Aorta (tissue), 5 donors: Measurements from ENCODE around the gene ABHD13. TPM values are rescaled to one million over a fixed set of nuclear protein-coding genes. Genes with fewer than 3 reads are reported as not detected.
"Not testable (repeated sequence)": the region's sequence is repeated elsewhere in the genome, so short reads cannot be mapped to it uniquely, and the experiment has no call there.

Experiments
- ATAC-seq: fragments of 200-7000 bp; cut with Tn5 transposase; one replicate; pipeline ENCODE4 v1.9.1; 2022; ENCODE audit warnings: moderate library complexity; ENCODE audit not compliant: low FRiP score
- DNase-seq, 2 donors: peaks; one replicate each; pipeline ENCODE4 v3.0.0-alpha.2; 2020
- H3K27ac ChIP-seq, 2 donors: one replicate each; pipeline ENCODE4 v1.5.1; 2013; ENCODE audit warnings: low read length in 2 of 2, mild to moderate bottlenecking in 2 of 2, moderate library complexity in 2 of 2, control low read depth in 1 of 2, inconsistent platforms in 1 of 2, low read depth in 1 of 2
- H3K27me3 ChIP-seq, 2 donors: one replicate each; pipeline ENCODE4 v1.6.1; 2013; ENCODE audit warnings: control low read depth in 1 of 2, low read length in 1 of 2, mild to moderate bottlenecking in 1 of 2, moderate library complexity in 1 of 2; ENCODE audit not compliant: insufficient read depth in 2 of 2, control insufficient read depth in 1 of 2
- H3K36me3 ChIP-seq, 2 donors: one replicate each; pipeline ENCODE4 v1.6.1; 2013; ENCODE audit warnings: control low read depth in 1 of 2, low read length in 1 of 2, mild to moderate bottlenecking in 1 of 2; ENCODE audit not compliant: insufficient read depth in 2 of 2, control insufficient read depth in 1 of 2
- H3K4me1 ChIP-seq, 2 donors: one replicate each; pipeline ENCODE4 v1.6.1; 2013; ENCODE audit warnings: low read length in 2 of 2, control low read depth in 1 of 2, mild to moderate bottlenecking in 1 of 2, moderate library complexity in 1 of 2; ENCODE audit not compliant: insufficient read depth in 2 of 2, control insufficient read depth in 1 of 2
- H3K4me3 ChIP-seq, 2 donors: one replicate each; pipeline ENCODE4 v1.5.1; 2013; ENCODE audit warnings: low read length in 2 of 2, control low read depth in 1 of 2, mild to moderate bottlenecking in 1 of 2
- H3K9me3 ChIP-seq: one replicate; pipeline ENCODE4 v1.6.1; 2013; ENCODE audit warnings: mild to moderate bottlenecking, low read length; ENCODE audit not compliant: control insufficient read depth
- WGBS, 2 donors: extraction: QIAGEN DNeasy Blood & Tissue Kit; methylation state at CpG; one replicate each; pipeline ENCODE4 v1.1.7; 2013; 5-methylcytosine and 5-hydroxymethylcytosine counted together
- intact Hi-C, 2 donors: fragments of 100-400 bp; cut with DNase I; formaldehyde crosslinking; loops; one replicate each; pipeline versions ENCODE4 v1.14.2 to v1.15.0; 2022
- polyA plus RNA-seq, 2 donors: library from polyadenylated mRNA; stranded (reverse); fragments of 200-250 nt; gene quantifications; one replicate each; pipeline ENCODE4 v1.2.3, GENCODE V29; 2013
- total RNA-seq, 2 donors: library from RNA; stranded (reverse); fragmentation: NEBNext Ultra II Directional; extraction: Animal tissue kit (Norgen Biotek cat#: 25700); gene quantifications; one replicate each; pipeline ENCODE4 v1.2.1, GENCODE V29; 2021
- donor health status: healthy with polysubstance abuse.
- donor health status: Bipolar disorder and iron deficiency.
- donor health status: DM: no; HTN: no; CAD: no.
- donor health status: DM: no; HTN: no; CAD: no.
- donor health status: DM: yes; HTN: yes; CAD: no.

Gene ABHD13
- total and polyA plus RNA-seq, 4 donors = 4.0 to 11.5 (median 8.8) TPM

DNA sequence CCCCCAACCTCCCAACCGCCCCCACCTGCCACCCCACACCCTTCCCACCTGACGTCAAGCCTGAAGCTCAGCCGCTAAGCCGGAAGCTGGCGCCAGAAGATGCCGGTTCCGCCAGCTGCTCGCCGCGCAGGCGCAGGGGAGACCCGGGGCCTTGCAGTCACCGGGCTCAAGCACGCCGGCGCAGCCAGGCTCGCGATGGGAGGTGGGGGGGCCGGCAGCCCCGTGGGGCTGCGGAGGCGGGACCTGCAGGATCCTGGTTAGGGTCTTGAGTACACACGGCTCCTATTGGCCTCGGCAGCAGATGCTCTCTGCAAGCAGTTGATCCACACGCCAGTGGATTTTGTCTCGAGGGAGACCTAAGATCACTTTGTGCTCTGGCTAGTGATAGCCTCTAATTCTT is 2.8 kb upstream of the ABHD13 start, which contains the start of gene LIG4:
Gene LIG4, minus strand, starts transcription at position 101 of the 400 bp plus-strand sequence. CDS start 4,268 bp downstream, outside the sequence.
- intact Hi-C loops = no loop called here
- Histone ChIP-seq H3K36me3 (no peaks in the 10 kb centered on the region), H3K9me3 (no peaks in the 10 kb centered on the region), H3K27me3 (no peaks in the 10 kb centered on the region), H3K4me3 (peak within 1 kb of the TSS; percentile 18 to 73), H3K4me1 (peaks cover 2 to 3% of the 10 kb centered on the region in 2 donors), H3K27ac (peak within 1 kb of the TSS in 1 of 2 donors; percentile 3)
- peak; percentile 95 to 97 for DNase-seq
- WGBS, 2 donors = 0% methylated on average over 18 to 25 of the region's 26 CpGs
- peak; percentile 89 for ATAC-seq

DNA sequence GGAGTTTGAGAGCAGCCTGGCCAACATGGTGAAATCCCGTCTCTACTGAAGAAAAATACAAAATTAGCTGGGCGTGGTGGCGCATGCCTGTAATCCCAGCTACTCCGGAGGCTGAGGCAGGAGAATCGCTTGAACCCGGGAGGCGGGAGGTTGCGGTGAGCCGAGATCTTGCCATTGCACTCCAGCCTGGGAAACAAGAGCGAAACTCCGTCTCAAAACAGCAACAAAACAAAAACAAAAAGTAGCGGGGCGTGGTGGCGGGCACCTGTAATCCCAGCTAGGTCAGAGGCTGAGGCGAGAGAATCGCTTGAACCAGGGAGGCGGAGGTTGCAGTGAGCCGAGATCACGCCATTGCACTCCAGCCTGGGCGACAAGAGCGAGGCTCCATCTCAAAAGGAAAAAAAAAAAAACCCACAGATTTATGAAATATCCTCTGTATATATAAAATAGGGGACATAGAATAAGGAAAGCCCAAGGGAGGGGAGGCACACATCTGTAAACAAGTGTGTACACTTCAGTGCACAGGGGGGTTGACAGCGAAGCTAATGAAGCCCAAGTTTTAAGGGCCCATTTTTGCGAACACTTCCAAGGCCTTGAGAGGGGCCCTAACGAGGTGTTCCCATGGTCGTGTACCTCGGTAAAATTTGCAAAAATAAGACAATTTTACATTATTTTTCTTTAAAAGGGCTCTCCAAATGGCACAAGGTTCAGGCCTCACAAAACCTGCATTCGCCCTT is 717 bp upstream of the ABHD13 start:
- H3K4me1 ChIP-seq, H3K27me3 ChIP-seq, intact Hi-C loops, H3K36me3 ChIP-seq, H3K9me3 ChIP-seq, DNase-seq, H3K27ac ChIP-seq: not testable (repeated sequence)
- 71 to 72% methylated on average over 27 of the region's 27 CpGs for WGBS, 2 donors
- H3K4me3 ChIP-seq = peak overlapping the region; percentile 59 to 94
- ATAC-seq = peak; percentile 3

DNA sequence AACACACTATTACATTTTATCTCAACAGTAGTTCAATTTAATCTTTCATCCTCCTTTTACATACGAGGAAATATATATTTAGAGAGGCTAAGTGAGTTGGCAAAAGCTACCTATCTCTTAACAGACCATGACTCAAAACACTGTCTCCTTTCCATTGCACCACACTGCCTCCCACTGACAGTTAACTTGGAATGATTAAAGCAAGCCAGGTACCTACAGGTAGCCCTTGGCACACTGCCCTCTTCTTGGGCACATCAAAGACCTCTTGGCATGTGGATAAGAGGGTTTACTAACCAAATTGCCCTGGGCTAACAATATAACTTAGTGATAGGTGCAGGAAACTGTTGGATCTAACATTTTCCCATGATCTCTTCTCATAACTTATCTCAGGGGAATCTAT is 1.8 kb downstream of the ABHD13 start:
- H3K27me3 ChIP-seq = no peaks in the 10 kb centered on the region
- ATAC-seq (no peak), DNase-seq (no peak)
- H3K4me3 ChIP-seq = no peak overlapping the region
- H3K36me3 ChIP-seq = no peaks in the 10 kb centered on the region
- 45 to 51% methylated on average over 1 of the region's 1 CpG for WGBS, 2 donors
- intact Hi-C loops = no loop called here
- no peak overlapping the region for H3K27ac ChIP-seq
- peaks cover 2 to 3% of the 10 kb centered on the region in 2 donors for H3K4me1 ChIP-seq
- no peaks in the 10 kb centered on the region for H3K9me3 ChIP-seq

DNA sequence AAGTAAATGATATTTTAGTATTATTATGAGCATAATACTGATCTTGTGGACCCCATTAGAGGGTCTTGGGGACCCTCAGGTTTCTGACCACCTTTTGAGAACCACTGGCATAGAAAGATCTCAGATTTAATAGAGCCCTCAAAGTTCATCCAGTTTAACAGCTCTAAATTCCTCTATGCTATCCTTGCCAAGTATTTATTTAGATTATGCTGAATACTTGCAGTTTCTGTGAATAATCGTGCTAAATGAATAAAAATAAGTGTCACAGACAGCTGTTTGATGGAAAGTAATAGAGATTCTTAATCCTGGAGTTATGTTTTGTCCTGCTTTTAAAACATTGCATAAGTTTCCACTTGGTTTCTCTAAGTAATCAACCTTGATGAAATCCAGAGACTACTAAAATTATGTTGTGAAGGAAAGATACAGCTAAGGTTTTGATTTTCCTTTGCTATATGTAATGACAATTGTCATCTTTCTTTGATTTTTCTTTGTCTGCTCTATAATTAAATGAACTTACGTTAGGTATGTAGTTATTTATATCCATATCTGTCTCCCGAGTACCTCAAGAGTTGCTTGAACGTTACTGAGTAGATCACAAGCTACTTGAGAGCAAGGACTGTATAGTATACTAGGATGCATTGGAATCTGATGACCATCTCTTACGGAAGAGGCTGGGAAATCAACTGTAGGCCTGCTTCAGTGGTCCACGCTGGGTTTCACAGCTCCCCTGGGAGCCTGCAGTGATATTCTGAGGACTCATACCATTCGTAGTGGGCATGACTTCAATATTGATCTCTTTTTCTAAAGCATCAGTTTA is 5.7 kb downstream of the ABHD13 start:
- H3K4me1 ChIP-seq = peaks cover 2 to 6% of the 10 kb centered on the region in 2 donors
- no peak for ATAC-seq
- no peaks in the 10 kb centered on the region for H3K27me3 ChIP-seq
- no peaks in the 10 kb centered on the region for H3K36me3 ChIP-seq
- DNase-seq = no peak
- no peaks in the 10 kb centered on the region for H3K9me3 ChIP-seq
- no peak overlapping the region for H3K27ac ChIP-seq
- no peak overlapping the region for H3K4me3 ChIP-seq
- 64 to 65% methylated on average over 7 of the region's 7 CpGs for WGBS, 2 donors
- intact Hi-C loops = no loop called here

DNA sequence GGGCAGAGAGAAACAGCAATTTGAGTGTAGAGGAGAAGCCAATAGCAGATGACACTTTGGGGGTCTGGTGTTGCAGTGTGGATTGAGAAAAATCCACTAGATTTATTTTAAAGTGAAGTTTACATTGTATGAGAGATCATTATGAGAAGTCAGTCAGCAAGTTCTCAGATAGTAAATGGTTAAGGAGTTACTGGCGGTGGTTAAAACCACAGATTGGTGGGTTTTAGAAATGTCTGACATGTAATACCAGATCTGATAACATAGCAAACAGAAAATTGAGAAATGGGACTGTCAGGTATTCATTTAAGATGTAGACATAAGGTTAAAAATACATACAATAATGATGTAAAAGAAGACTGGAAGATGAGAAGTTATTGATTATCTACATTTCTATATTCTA is 7.2 kb downstream of the ABHD13 start:
- WGBS, 2 donors = 77 to 79% methylated on average over 1 of the region's 1 CpG
- H3K9me3 ChIP-seq = no peaks in the 10 kb centered on the region
- no peaks in the 10 kb centered on the region for H3K36me3 ChIP-seq
- H3K27ac ChIP-seq = no peak overlapping the region
- no peak for DNase-seq
- no peaks in the 10 kb centered on the region for H3K27me3 ChIP-seq
- H3K4me1 ChIP-seq = peaks cover 0 to 3% of the 10 kb centered on the region in 2 donors
- ATAC-seq = no peak
- no peak overlapping the region for H3K4me3 ChIP-seq
- intact Hi-C loops = no loop called here

DNA sequence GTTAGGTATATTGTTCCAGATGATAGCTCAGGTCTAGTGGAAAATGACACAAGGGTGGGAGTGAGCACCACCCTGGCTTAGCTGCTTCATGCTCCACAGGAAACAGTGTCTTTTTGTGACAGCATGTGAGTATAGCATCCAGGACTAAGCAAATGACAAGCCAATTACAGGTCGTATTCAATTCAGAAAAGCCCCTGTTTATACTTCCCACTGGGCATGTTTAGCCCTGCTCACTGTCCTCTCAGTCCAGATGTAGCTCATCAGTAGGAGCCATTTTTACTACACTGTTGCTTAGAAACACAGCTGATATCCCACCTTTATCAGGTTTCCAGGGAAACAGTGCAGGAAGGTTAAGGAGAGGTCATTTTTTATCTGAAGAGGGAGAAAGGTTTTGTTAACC is 8.0 kb downstream of the ABHD13 start:
- H3K4me3 ChIP-seq = no peak overlapping the region
- DNase-seq = no peak
- no peak overlapping the region for H3K27ac ChIP-seq
- WGBS, 2 donors = 21 to 24% methylated on average over 1 of the region's 1 CpG
- peaks cover 0 to 3% of the 10 kb centered on the region in 2 donors for H3K4me1 ChIP-seq
- no peaks in the 10 kb centered on the region for H3K9me3 ChIP-seq
- peak; percentile 36 for ATAC-seq
- no peaks in the 10 kb centered on the region for H3K36me3 ChIP-seq
- intact Hi-C loops = no loop called here
- H3K27me3 ChIP-seq = no peaks in the 10 kb centered on the region

DNA sequence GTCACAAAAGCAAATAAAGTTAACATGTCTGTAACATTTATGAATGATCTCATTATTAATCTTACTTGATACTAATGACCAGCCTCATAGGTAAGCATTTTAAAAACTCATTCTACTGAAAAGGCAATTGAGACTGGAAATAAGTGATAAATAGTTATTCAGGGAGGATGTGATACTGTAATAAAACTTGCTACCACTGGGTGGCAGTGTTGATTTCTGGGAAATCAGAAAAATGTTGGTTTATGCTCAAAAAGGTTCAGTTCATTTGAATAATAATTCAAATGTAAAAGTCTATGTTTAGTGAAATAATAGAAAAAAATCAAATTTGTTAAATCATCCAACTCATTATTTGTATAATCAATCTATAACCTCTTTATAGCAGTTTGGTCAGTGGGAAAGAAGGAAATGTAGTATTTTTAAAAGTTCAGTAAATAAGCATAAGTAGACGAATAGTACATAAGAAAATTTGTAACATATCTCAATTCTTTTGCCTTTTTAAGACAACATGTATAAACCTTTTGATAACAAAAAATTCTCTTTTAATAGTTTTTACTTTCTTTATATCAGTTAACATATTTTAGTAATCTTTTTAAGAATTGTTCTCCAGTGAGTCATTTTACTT is 9.6 kb downstream of the ABHD13 start:
- WGBS, 2 donors = 84 to 89% methylated on average over 1 of the region's 1 CpG
- H3K4me3 ChIP-seq = no peak overlapping the region
- no peak overlapping the region for H3K27ac ChIP-seq
- intact Hi-C loops = no loop called here
- ATAC-seq (no peak), DNase-seq (no peak)
- peaks cover 0 to 3% of the 10 kb centered on the region in 2 donors for H3K4me1 ChIP-seq
- H3K27me3 ChIP-seq = no peaks in the 10 kb centered on the region
- no peaks in the 10 kb centered on the region for H3K9me3 ChIP-seq
- H3K36me3 ChIP-seq = no peaks in the 10 kb centered on the region

DNA sequence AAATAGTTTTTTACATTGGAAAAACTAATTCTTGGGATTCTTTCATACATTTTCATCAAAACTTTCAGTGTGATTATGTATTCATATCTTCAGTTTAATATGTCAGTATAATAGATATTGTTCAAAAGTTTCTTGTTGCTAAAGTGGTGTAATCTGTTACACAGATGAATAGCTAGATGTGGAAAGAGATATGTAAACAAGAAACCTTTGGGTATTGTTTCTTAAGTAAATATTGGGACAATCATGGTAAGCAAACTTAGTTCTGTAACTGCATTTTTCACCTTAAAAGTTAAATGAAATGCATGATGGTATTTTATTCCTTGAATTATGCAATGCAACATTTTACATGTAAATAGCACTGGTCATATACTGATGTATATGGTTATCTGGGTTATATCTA is 12.2 kb downstream of the ABHD13 start:
- intact Hi-C loops = no loop called here
- Histone ChIP-seq H3K27ac (no peak overlapping the region), H3K9me3 (no peaks in the 10 kb centered on the region), H3K36me3 (no peaks in the 10 kb centered on the region), H3K4me3 (no peak overlapping the region), H3K27me3 (no peaks in the 10 kb centered on the region), H3K4me1 (peaks cover 0 to 3% of the 10 kb centered on the region in 2 donors)
- ATAC-seq (no peak), DNase-seq (no peak)
